Activated CD4-positive, alpha-beta T cell treated with anti-CD3 and anti-CD28 coated beads, Interleukin-10, Interleukin-2, amounts not matched to agents 100 ng/mL and 50 ng/mL, durations not matched to agents 16 hours and 8 hours (primary cell): ENCODE measurements around the gene RNU1-1.
"Not testable (repeated sequence)": the region's sequence is repeated elsewhere in the genome, so short reads cannot be mapped to it uniquely, and the experiment has no call there.

ENCODE experiments used
- DNase-seq: peaks from one replicate; pipeline ENCODE4 v3.0.0-alpha.2; 2020

The RNU1-1 gene

GRCh38 chr1:16521288-16521583 is 7.2 kb upstream of the RNU1-1 start:
- no peak for DNase-seq

- not testable (repeated sequence) for DNase-seq
Observed at GRCh38 chr1:16520435-16521287, 6.6 kb upstream of the RNU1-1 start.

GRCh38 chr1:16519255-16519951 is 5.3 kb upstream of the RNU1-1 start:
- not testable (repeated sequence) for DNase-seq

GRCh38 chr1:16518913-16519254 is 4.8 kb upstream of the RNU1-1 start:
- not testable (repeated sequence) for DNase-seq

GRCh38 chr1:16516694-16517410 is 2.8 kb upstream of the RNU1-1 start:
- not testable (repeated sequence) for DNase-seq

- DNase-seq, result peak; percentile 93
Observed at GRCh38 chr1:16513412-16514106, 526 bp downstream of the RNU1-1 start.

GRCh38 chr1:16512624-16513411 is 1.3 kb downstream of the RNU1-1 start:
- peak; percentile 41 for DNase-seq

- not testable (repeated sequence) for DNase-seq
Observed at GRCh38 chr1:16511926-16512325, 2.2 kb downstream of the RNU1-1 start.

GRCh38 chr1:16508861-16509445 is 5.1 kb downstream of the RNU1-1 start:
- DNase-seq, result peak; percentile 21

- DNase-seq, result not testable (repeated sequence)
Observed at GRCh38 chr1:16506364-16507136, 7.5 kb downstream of the RNU1-1 start.

- not testable (repeated sequence) for DNase-seq
Observed at GRCh38 chr1:16505870-16506269, 8.2 kb downstream of the RNU1-1 start.

GRCh38 chr1:16503494-16503893 is 10.6 kb downstream of the RNU1-1 start:
- DNase-seq, result no peak

- DNase-seq, result not testable (repeated sequence)
Observed at GRCh38 chr1:16501446-16501845, 12.6 kb downstream of the RNU1-1 start.

GRCh38 chr1:16500975-16501374 is 13.1 kb downstream of the RNU1-1 start:
- DNase-seq, result not testable (repeated sequence)

- DNase-seq, result not testable (repeated sequence)
Observed at GRCh38 chr1:16500466-16500865, 13.6 kb downstream of the RNU1-1 start.

- DNase-seq, result peak; percentile 87
Observed at GRCh38 chr1:16498573-16499413, 15.3 kb downstream of the RNU1-1 start.

GRCh38 chr1:16498047-16498446 is 16.0 kb downstream of the RNU1-1 start:
- not testable (repeated sequence) for DNase-seq

- not testable (repeated sequence) for DNase-seq
Observed at GRCh38 chr1:16497474-16497904, 16.6 kb downstream of the RNU1-1 start.

GRCh38 chr1:16493731-16494130 is 20.4 kb downstream of the RNU1-1 start:
- DNase-seq, result not testable (repeated sequence)

- peak; percentile 67 for DNase-seq
Observed at GRCh38 chr1:16492937-16493336, 21.1 kb downstream of the RNU1-1 start.
